ENCODE results near the gene USP9Y. TPM values are rescaled to one million over a fixed set of nuclear protein-coding genes. Genes with fewer than 3 reads are reported as not detected.
A peak's percentile ranks its signal among the peaks of the same experiment; 100 is the strongest.

USP9Y gene
- total RNA-seq, 2 experiments from 2014 or later, result 9.8 to 11.6 TPM

GRCh38 chrY:12733625-12734024, 32.6 kb downstream of the USP9Y start:
- no peaks in the 10 kb centered on the region for H3K9me3 Mint-ChIP-seq
- peaks cover 9% of the 10 kb centered on the region for H3K4me1 Mint-ChIP-seq

GRCh38 chrY:12734051-12734450, 33.0 kb downstream of the USP9Y start:
- Mint-ChIP-seq H3K9me3 (no peaks in the 10 kb centered on the region), H3K4me1 (peaks cover 9% of the 10 kb centered on the region), H3K4me3 (no peak overlapping the region), H3K27me3 (no peaks in the 10 kb centered on the region), H3K36me3 (peaks cover 12% of the 10 kb centered on the region), H3K27ac (peak overlapping the region; percentile 75)
- no peak for DNase-seq

More at GRCh38 chrY:12733625-12734024, 32.6 kb downstream of the USP9Y start:
- Mint-ChIP-seq H3K36me3 (peaks cover 14% of the 10 kb centered on the region), H3K27me3 (no peaks in the 10 kb centered on the region), H3K27ac (peak overlapping the region; percentile 75), H3K4me3 (peak overlapping the region; percentile 10)
- peak; percentile 43 for DNase-seq

GRCh38 chrY:12741414-12741813, 40.4 kb downstream of the USP9Y start:
- H3K9me3 Mint-ChIP-seq, result no peaks in the 10 kb centered on the region
- H3K27me3 Mint-ChIP-seq, result no peaks in the 10 kb centered on the region
- no peak for DNase-seq
- no peaks in the 10 kb centered on the region for H3K4me1 Mint-ChIP-seq
- H3K4me3 Mint-ChIP-seq, result no peak overlapping the region
- peaks cover 15% of the 10 kb centered on the region for H3K36me3 Mint-ChIP-seq
- no peak overlapping the region for H3K27ac Mint-ChIP-seq

- no peaks in the 10 kb centered on the region for H3K27me3 Mint-ChIP-seq
- peaks cover 23% of the 10 kb centered on the region for H3K36me3 Mint-ChIP-seq
- H3K27ac Mint-ChIP-seq, result no peak overlapping the region
- H3K4me3 Mint-ChIP-seq, result no peak overlapping the region
- no peaks in the 10 kb centered on the region for H3K4me1 Mint-ChIP-seq
- DNase-seq, result no peak
- no peaks in the 10 kb centered on the region for H3K9me3 Mint-ChIP-seq
These were observed 41.7 kb downstream of the USP9Y start for GRCh38 chrY:12742725-12743124.

GRCh38 chrY:12744091-12744490, 43.1 kb downstream of the USP9Y start:
- Mint-ChIP-seq H3K9me3 (no peaks in the 10 kb centered on the region), H3K36me3 (peaks cover 30% of the 10 kb centered on the region), H3K27me3 (no peaks in the 10 kb centered on the region), H3K27ac (no peak overlapping the region), H3K4me1 (no peaks in the 10 kb centered on the region), H3K4me3 (no peak overlapping the region)
- DNase-seq, result no peak

- no peak for DNase-seq
- no peak overlapping the region for H3K4me3 Mint-ChIP-seq
- H3K27me3 Mint-ChIP-seq, result no peaks in the 10 kb centered on the region
- H3K9me3 Mint-ChIP-seq, result peaks cover 2% of the 10 kb centered on the region
- H3K4me1 Mint-ChIP-seq, result no peaks in the 10 kb centered on the region
- H3K27ac Mint-ChIP-seq, result no peak overlapping the region
- H3K36me3 Mint-ChIP-seq, result peaks cover 27% of the 10 kb centered on the region
These were observed 48.3 kb downstream of the USP9Y start for GRCh38 chrY:12749293-12749692.

- H3K9me3 Mint-ChIP-seq, result peaks cover 2% of the 10 kb centered on the region
- no peak for DNase-seq
- H3K4me3 Mint-ChIP-seq, result no peak overlapping the region
- peaks cover 21% of the 10 kb centered on the region for H3K36me3 Mint-ChIP-seq
- peaks cover 10% of the 10 kb centered on the region for H3K4me1 Mint-ChIP-seq
- no peaks in the 10 kb centered on the region for H3K27me3 Mint-ChIP-seq
- no peak overlapping the region for H3K27ac Mint-ChIP-seq
These were observed 51.8 kb downstream of the USP9Y start for GRCh38 chrY:12752856-12753255.

- Mint-ChIP-seq H3K27me3 (no peaks in the 10 kb centered on the region), H3K27ac (no peak overlapping the region), H3K36me3 (peaks cover 11% of the 10 kb centered on the region), H3K9me3 (no peaks in the 10 kb centered on the region), H3K4me1 (peaks cover 10% of the 10 kb centered on the region), H3K4me3 (no peak overlapping the region)
- DNase-seq, result no peak
These were observed 55.0 kb downstream of the USP9Y start for GRCh38 chrY:12756021-12756420.

- H3K4me1 Mint-ChIP-seq, result peaks cover 3% of the 10 kb centered on the region
- H3K9me3 Mint-ChIP-seq, result no peaks in the 10 kb centered on the region
- H3K27ac Mint-ChIP-seq, result no peak overlapping the region
- H3K36me3 Mint-ChIP-seq, result peaks cover 2% of the 10 kb centered on the region
- H3K4me3 Mint-ChIP-seq, result no peak overlapping the region
- no peak for DNase-seq
- no peaks in the 10 kb centered on the region for H3K27me3 Mint-ChIP-seq
These were observed 64.9 kb downstream of the USP9Y start for GRCh38 chrY:12765976-12766375.

- no peak overlapping the region for H3K27ac Mint-ChIP-seq
- H3K36me3 Mint-ChIP-seq, result peaks cover 7% of the 10 kb centered on the region
- no peaks in the 10 kb centered on the region for H3K27me3 Mint-ChIP-seq
These were observed 83.5 kb downstream of the USP9Y start for GRCh38 chrY:12784521-12784920.

GRCh38 chrY:12793999-12794398, 93.0 kb downstream of the USP9Y start:
- Mint-ChIP-seq H3K27me3 (no peaks in the 10 kb centered on the region), H3K4me3 (no peak overlapping the region), H3K9me3 (no peaks in the 10 kb centered on the region), H3K36me3 (peaks cover 11% of the 10 kb centered on the region), H3K27ac (no peak overlapping the region), H3K4me1 (no peaks in the 10 kb centered on the region)
- DNase-seq, result no peak

More at GRCh38 chrY:12784521-12784920, 83.5 kb downstream of the USP9Y start:
- DNase-seq, result no peak
- Mint-ChIP-seq H3K4me1 (peaks cover 2% of the 10 kb centered on the region), H3K9me3 (no peaks in the 10 kb centered on the region), H3K4me3 (no peak overlapping the region)

GRCh38 chrY:12808046-12808445, 107.0 kb downstream of the USP9Y start:
- Mint-ChIP-seq H3K9me3 (no peaks in the 10 kb centered on the region), H3K4me1 (peaks cover 4% of the 10 kb centered on the region), H3K27ac (no peak overlapping the region), H3K36me3 (peaks cover 10% of the 10 kb centered on the region), H3K4me3 (no peak overlapping the region), H3K27me3 (no peaks in the 10 kb centered on the region)
- no peak for DNase-seq

GRCh38 chrY:12809034-12809433, 108.0 kb downstream of the USP9Y start:
- H3K27ac Mint-ChIP-seq, result no peak overlapping the region
- H3K27me3 Mint-ChIP-seq, result no peaks in the 10 kb centered on the region
- no peaks in the 10 kb centered on the region for H3K9me3 Mint-ChIP-seq
- H3K4me1 Mint-ChIP-seq, result peaks cover 4% of the 10 kb centered on the region
- peaks cover 9% of the 10 kb centered on the region for H3K36me3 Mint-ChIP-seq
- no peak overlapping the region for H3K4me3 Mint-ChIP-seq
- no peak for DNase-seq

GRCh38 chrY:12823408-12823807, 122.4 kb downstream of the USP9Y start:
- DNase-seq, result no peak
- Mint-ChIP-seq H3K4me1 (no peaks in the 10 kb centered on the region), H3K27me3 (no peaks in the 10 kb centered on the region), H3K36me3 (peaks cover 12% of the 10 kb centered on the region), H3K4me3 (no peak overlapping the region), H3K9me3 (no peaks in the 10 kb centered on the region), H3K27ac (no peak overlapping the region)

- no peaks in the 10 kb centered on the region for H3K9me3 Mint-ChIP-seq
- H3K27me3 Mint-ChIP-seq, result no peaks in the 10 kb centered on the region
- no peak for DNase-seq
- H3K27ac Mint-ChIP-seq, result no peak overlapping the region
- H3K4me3 Mint-ChIP-seq, result no peak overlapping the region
- peaks cover 12% of the 10 kb centered on the region for H3K36me3 Mint-ChIP-seq
- no peaks in the 10 kb centered on the region for H3K4me1 Mint-ChIP-seq
These were observed 125.8 kb downstream of the USP9Y start for GRCh38 chrY:12826791-12827190.

GRCh38 chrY:12833284-12833683, 132.3 kb downstream of the USP9Y start:
- no peaks in the 10 kb centered on the region for H3K36me3 Mint-ChIP-seq

GRCh38 chrY:12837550-12837949, 136.5 kb downstream of the USP9Y start:
- Mint-ChIP-seq H3K27me3 (no peaks in the 10 kb centered on the region), H3K36me3 (peaks cover 3% of the 10 kb centered on the region), H3K4me3 (no peak overlapping the region)

More at GRCh38 chrY:12833284-12833683, 132.3 kb downstream of the USP9Y start:
- H3K4me1 Mint-ChIP-seq, result peaks cover 7% of the 10 kb centered on the region
- no peaks in the 10 kb centered on the region for H3K9me3 Mint-ChIP-seq
- DNase-seq, result no peak
- H3K4me3 Mint-ChIP-seq, result no peak overlapping the region
- H3K27ac Mint-ChIP-seq, result no peak overlapping the region
- H3K27me3 Mint-ChIP-seq, result no peaks in the 10 kb centered on the region

More at GRCh38 chrY:12837550-12837949, 136.5 kb downstream of the USP9Y start:
- no peaks in the 10 kb centered on the region for H3K9me3 Mint-ChIP-seq
- DNase-seq, result no peak
- H3K4me1 Mint-ChIP-seq, result peaks cover 8% of the 10 kb centered on the region
- peak overlapping the region; percentile 42 for H3K27ac Mint-ChIP-seq

Data from activated naive CD8-positive, alpha-beta T cell treated with anti-CD3 and anti-CD28 coated beads for 36 hours (primary cell).